ENCODE measurements around the gene ARMC2. TPM values are rescaled to one million over a fixed set of nuclear protein-coding genes. Genes with fewer than 3 reads are reported as not detected.
A peak's percentile ranks its signal among the peaks of the same experiment; 100 is the strongest.
"Not testable (repeated sequence)": the region's sequence is repeated elsewhere in the genome, so short reads cannot be mapped to it uniquely, and the experiment has no call there.

Gene ARMC2
- total RNA-seq, 1 donor from 2014 or later, result 2.9 TPM

- no peaks in the 10 kb centered on the region for H3K79me2 ChIP-seq (ENCODE audit: low read depth)
- no peaks in the 10 kb centered on the region for H3K4me1 ChIP-seq
- no peak overlapping the region for H3K27ac ChIP-seq
- peaks cover 3% of the 10 kb centered on the region for H3K36me3 Mint-ChIP-seq
- DNase-seq (ENCODE audit: low spot score), result no peak
- H2AFZ ChIP-seq (replicated peaks), result no peak overlapping the region
- no peak for TF ChIP-seq CTCF (IDR thresholded peaks at IDR 0.05)
- H3K36me3 ChIP-seq, result no peaks in the 10 kb centered on the region
- no peak overlapping the region for H3K4me3 Mint-ChIP-seq
- H4K20me1 ChIP-seq (ENCODE audit: low read depth), result no peaks in the 10 kb centered on the region
- peak overlapping the region; percentile 54 for H3K27ac Mint-ChIP-seq
- H3K9me3 ChIP-seq (ENCODE audit: low read depth), result no peaks in the 10 kb centered on the region
- H3F3A ChIP-seq (ENCODE audit: low read depth), result no peaks in the 10 kb centered on the region
- H3K9me3 Mint-ChIP-seq, result no peaks in the 10 kb centered on the region
- no peaks in the 10 kb centered on the region for H3K27me3 Mint-ChIP-seq (ENCODE audit: insufficient read depth, low read depth)
- no peaks in the 10 kb centered on the region for H3K27me3 ChIP-seq
- H3K9ac ChIP-seq, result no peak overlapping the region
- no peaks in the 10 kb centered on the region for H3K4me1 Mint-ChIP-seq
- no peak overlapping the region for H3K4me2 ChIP-seq
- H3K4me3 ChIP-seq, result no peak overlapping the region
These were observed 79.7 kb downstream of the ARMC2 start for GRCh38 chr6:108927927-108928326.

- H3K9me3 ChIP-seq (ENCODE audit: low read depth), result no peaks in the 10 kb centered on the region
- no peak for TF ChIP-seq CTCF (IDR thresholded peaks at IDR 0.05)
- TF ChIP-seq EZH2 (IDR thresholded peaks at IDR 0.05), result no peak
- no peak for TF ChIP-seq EZH2phosphoT487 (IDR thresholded peaks at IDR 0.05)
- no peak overlapping the region for H3K4me3 Mint-ChIP-seq
- no peaks in the 10 kb centered on the region for H4K20me1 ChIP-seq (ENCODE audit: low read depth)
- peak overlapping the region; percentile 26 for H2AFZ ChIP-seq (replicated peaks)
- no peak overlapping the region for H3K27ac ChIP-seq
- no peaks in the 10 kb centered on the region for H3K27me3 Mint-ChIP-seq (ENCODE audit: insufficient read depth, low read depth)
- no peak overlapping the region for H3K4me2 ChIP-seq
- no peaks in the 10 kb centered on the region for H3K79me2 ChIP-seq (ENCODE audit: low read depth)
- no peak overlapping the region for H3K27ac Mint-ChIP-seq
- H3F3A ChIP-seq (ENCODE audit: low read depth), result no peaks in the 10 kb centered on the region
- H3K27me3 ChIP-seq, result no peaks in the 10 kb centered on the region
- H3K36me3 Mint-ChIP-seq, result peaks cover 3% of the 10 kb centered on the region
- H3K9me3 Mint-ChIP-seq, result no peaks in the 10 kb centered on the region
- H3K9ac ChIP-seq, result no peak overlapping the region
- H3K36me3 ChIP-seq, result no peaks in the 10 kb centered on the region
- no peak overlapping the region for H3K4me3 ChIP-seq
- DNase-seq (ENCODE audit: low spot score), result no peak
- H3K4me1 ChIP-seq, result no peaks in the 10 kb centered on the region
- H3K4me1 Mint-ChIP-seq, result no peaks in the 10 kb centered on the region
These were observed 80.4 kb downstream of the ARMC2 start for GRCh38 chr6:108928650-108929049.

- not testable (repeated sequence) for H3K9ac ChIP-seq; H3K27ac Mint-ChIP-seq; H3K9me3 ChIP-seq (ENCODE audit: low read depth); H3F3A ChIP-seq (ENCODE audit: low read depth); H4K20me1 ChIP-seq (ENCODE audit: low read depth); H3K4me3 Mint-ChIP-seq; H3K79me2 ChIP-seq (ENCODE audit: low read depth); DNase-seq (ENCODE audit: low spot score); H3K27me3 ChIP-seq; H3K36me3 Mint-ChIP-seq; H3K4me1 Mint-ChIP-seq; H3K27ac ChIP-seq; H3K4me3 ChIP-seq; H3K27me3 Mint-ChIP-seq (ENCODE audit: insufficient read depth, low read depth); H3K4me2 ChIP-seq; H2AFZ ChIP-seq (replicated peaks); H3K4me1 ChIP-seq; H3K36me3 ChIP-seq; H3K9me3 Mint-ChIP-seq
These were observed 82.9 kb downstream of the ARMC2 start for GRCh38 chr6:108931090-108931489.

DNA sequence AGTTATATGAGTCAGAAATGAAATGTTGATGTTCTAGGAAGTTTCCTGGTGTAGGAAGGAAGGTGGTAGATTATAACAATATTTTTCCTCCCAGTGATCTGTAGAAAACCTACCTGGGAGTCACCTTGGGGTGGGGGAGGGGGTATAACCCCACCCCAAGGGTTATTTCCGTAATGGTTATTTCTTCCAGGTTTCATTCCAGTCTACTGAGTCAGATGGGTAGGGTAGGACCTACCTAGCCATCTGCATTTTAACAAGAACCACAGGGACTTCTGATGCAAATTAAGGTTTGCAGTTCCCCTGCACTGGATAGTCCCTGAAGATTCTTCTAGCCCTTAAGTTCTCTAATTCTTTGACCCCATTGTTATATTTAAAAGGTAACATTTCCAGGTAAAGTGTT lies 88.9 kb downstream of the ARMC2 start:
- TF ChIP-seq EZH2phosphoT487 (IDR thresholded peaks at IDR 0.05) (no peak), EZH2 (IDR thresholded peaks at IDR 0.05) (no peak), CTCF (IDR thresholded peaks at IDR 0.05) (no peak)
- H4K20me1 ChIP-seq (ENCODE audit: low read depth), result no peaks in the 10 kb centered on the region
- H3K27ac Mint-ChIP-seq, result no peak overlapping the region
- H3K4me3 Mint-ChIP-seq, result no peak overlapping the region
- no peaks in the 10 kb centered on the region for H3K27me3 Mint-ChIP-seq (ENCODE audit: insufficient read depth, low read depth)
- no peaks in the 10 kb centered on the region for H3F3A ChIP-seq (ENCODE audit: low read depth)
- H3K9ac ChIP-seq, result no peak overlapping the region
- no peaks in the 10 kb centered on the region for H3K36me3 ChIP-seq
- no peak overlapping the region for H3K4me3 ChIP-seq
- H3K36me3 Mint-ChIP-seq, result peaks cover 2% of the 10 kb centered on the region
- no peak for DNase-seq (ENCODE audit: low spot score)
- no peak overlapping the region for H3K27ac ChIP-seq
- no peaks in the 10 kb centered on the region for H3K9me3 ChIP-seq (ENCODE audit: low read depth)
- H3K4me1 Mint-ChIP-seq, result no peaks in the 10 kb centered on the region
- H3K79me2 ChIP-seq (ENCODE audit: low read depth), result no peaks in the 10 kb centered on the region
- no peaks in the 10 kb centered on the region for H3K27me3 ChIP-seq
- H2AFZ ChIP-seq (replicated peaks), result no peak overlapping the region
- H3K4me1 ChIP-seq, result no peaks in the 10 kb centered on the region
- no peaks in the 10 kb centered on the region for H3K9me3 Mint-ChIP-seq
- no peak overlapping the region for H3K4me2 ChIP-seq
